Endothelial cell of umbilical vein (primary cell): ENCODE measurements around the gene RAPGEF6. TPM values are rescaled to one million over a fixed set of nuclear protein-coding genes. Genes with fewer than 3 reads are reported as not detected.

Experiments used
- BruUV-seq: library from RNA; stranded (reverse); fragments of 400-500 nt; replicated peaks from 2 replicates; lab custom pipeline; 2021; lab: Mats Ljungman, UMichigan
- CTCF ChIA-PET: fragments of 300-600, 350-600 bp; sonication (Branson Sonifier 250); formaldehyde crosslinking; loops from one replicate; lab custom pipeline; 2021; ENCODE audit warnings: antibody characterized with exemption, inconsistent platforms; lab: Charles Lee
- POLR2A ChIA-PET: fragments of 300-600, 350-600 bp; sonication (Branson Sonifier 250); formaldehyde crosslinking; loops from one replicate; lab custom pipeline; 2021; ENCODE audit warnings: antibody characterized with exemption, inconsistent platforms; lab: Charles Lee
- DNase-seq: peaks from one replicate; pipeline ENCODE4 v3.0.0-alpha.2; 2011; ENCODE audit warnings: low read depth, low spot score
- FAIRE-seq: peaks from 2 replicates; lab custom pipeline; 2011; peaks lifted over from hg19 to GRCh38; lab: Jason Lieb, UNC
- H2AFZ ChIP-seq: 2 replicates; pipeline ENCODE4 v1.6.0; 2012; ENCODE audit warnings: low read depth, low read length, control low read depth, inconsistent platforms
- H3K27ac ChIP-seq: 2 replicates; pipeline ENCODE4 v1.5.1; 2011; ENCODE audit warnings: low read depth, mild to moderate bottlenecking, control low read depth, low read length, moderate library complexity; ENCODE audit not compliant: insufficient read depth
- H3K27me3 ChIP-seq, 2 experiments: 2 replicates each; pipeline versions ENCODE4 v1.6.0 to v1.6.1; 2011; ENCODE audit warnings: low read length in 2 of 2, mixed read lengths in 1 of 2; ENCODE audit not compliant: control insufficient read depth in 2 of 2, insufficient read depth in 2 of 2
- H3K36me3 ChIP-seq, 2 experiments: 2 replicates in 1 of 2; 3 replicates in 1 of 2; pipeline ENCODE4 v1.5.1; 2011; ENCODE audit warnings: low read length in 2 of 2, mild to moderate bottlenecking in 1 of 2, moderate library complexity in 1 of 2; ENCODE audit not compliant: control insufficient read depth in 2 of 2, insufficient read depth in 2 of 2; ENCODE audit errors: extremely low read depth in 1 of 2
- H3K4me1 ChIP-seq: 3 replicates; pipeline ENCODE4 v1.5.1; 2011; ENCODE audit warnings: mild to moderate bottlenecking, low read length; ENCODE audit not compliant: control insufficient read depth, insufficient read depth; ENCODE audit errors: extremely low read depth
- H3K4me2 ChIP-seq: 2 replicates; pipeline ENCODE4 v1.6.1; 2011; ENCODE audit warnings: low read length, control low read depth, mixed read lengths; ENCODE audit not compliant: insufficient read depth
- H3K4me3 ChIP-seq, 3 experiments: fragments of 200-600 bp in 1 of 3; sonication (generic), shearing (Covaris generic) in 1 of 3; replicated peaks in 1 of 3; 2 replicates each; pipeline ENCODE4 v1.5.1; 2011 to 2016; ENCODE audit warnings: control low read depth in 3 of 3, low read length in 3 of 3, mild to moderate bottlenecking in 2 of 3, inconsistent platforms in 1 of 3, low read depth in 1 of 3, moderate library complexity in 1 of 3; ENCODE audit not compliant: insufficient read depth in 1 of 3
- H3K79me2 ChIP-seq: 2 replicates; pipeline ENCODE4 v1.6.0; 2012; ENCODE audit warnings: low read length, inconsistent platforms; ENCODE audit not compliant: control insufficient read depth, insufficient read depth
- H3K9ac ChIP-seq: replicated peaks from 2 replicates; pipeline ENCODE3; 2011; ENCODE audit warnings: low read length, control low read depth; ENCODE audit not compliant: insufficient read depth; ENCODE audit errors: extremely low read depth
- H3K9me1 ChIP-seq: replicated peaks from 3 replicates; pipeline ENCODE4 v1.6.0; 2011; ENCODE audit warnings: mild to moderate bottlenecking, low read length; ENCODE audit not compliant: control insufficient read depth, insufficient read depth; ENCODE audit errors: extremely low read depth
- H3K9me3 ChIP-seq: replicated peaks from 2 replicates; pipeline ENCODE4 v1.5.1; 2012; ENCODE audit warnings: low read length, inconsistent platforms; ENCODE audit not compliant: control insufficient read depth, insufficient read depth
- H4K20me1 ChIP-seq: replicated peaks from 2 replicates; pipeline ENCODE3; 2011; ENCODE audit warnings: mild to moderate bottlenecking, low read length; ENCODE audit not compliant: control insufficient read depth, insufficient read depth; ENCODE audit errors: extremely low read depth
- EZH2 ChIP-seq: IDR thresholded peaks from 2 replicates; pipeline ENCODE4 v1.6.1; 2012; ENCODE audit warnings: borderline replicate concordance, low read depth, mild to moderate bottlenecking, moderate library complexity, low read length, inconsistent platforms; ENCODE audit not compliant: severe bottlenecking
- FOS ChIP-seq: IDR thresholded peaks from 2 replicates; pipeline ENCODE4 v1.6.1; 2011; ENCODE audit warnings: mild to moderate bottlenecking, low read length, moderate library complexity, borderline replicate concordance; ENCODE audit not compliant: insufficient read depth
- GATA2 ChIP-seq: IDR thresholded peaks from 2 replicates; pipeline ENCODE4 v1.7.0; 2011; ENCODE audit warnings: low read depth, mild to moderate bottlenecking, moderate library complexity, mixed read lengths, low read length; ENCODE audit not compliant: insufficient read length, insufficient read depth
- MAX ChIP-seq: IDR thresholded peaks from 2 replicates; pipeline ENCODE4 v1.6.1; 2011; ENCODE audit not compliant: insufficient read depth, insufficient read length
- MYC ChIP-seq: IDR thresholded peaks from one replicate; pipeline ENCODE4 v1.6.1; 2011; ENCODE audit warnings: mild to moderate bottlenecking, low read depth, low read length
- POLR2A ChIP-seq: IDR thresholded peaks from 2 replicates; pipeline ENCODE4 v1.6.1; 2012; ENCODE audit warnings: low read depth, mild to moderate bottlenecking, control low read depth, low read length
- dilution Hi-C: fragments of 300-500 bp; cut with MboI; formaldehyde crosslinking; loops from one replicate; pipeline ENCODE4 v1.15.0; 2019; ENCODE audit warnings: low sequenced_read_pairs; ENCODE audit not compliant: extremely low pct_ligation_motif_present
- intact Hi-C: fragments of 100-400 bp; cut with micrococcal nuclease; formaldehyde crosslinking; loops from one replicate; pipeline ENCODE4 v1.10.0; 2022
- polyA plus RNA-seq, 4 experiments: library from polyadenylated mRNA; depleted of rRNA in 3 of 4; stranded (reverse) in 3 of 4; unstranded in 1 of 4; fragments of >200 nt; gene quantifications; 2 replicates each; pipeline versions ENCODE4 v1.2.1 to v1.2.3, GENCODE V29; 2011 to 2012; ENCODE audit warnings: missing spikeins in 1 of 4
- total RNA-seq: library from RNA; stranded (reverse); gene quantifications from 2 replicates; pipeline ENCODE4 v1.2.3, GENCODE V29; 2021

The RAPGEF6 gene
- total and polyA plus RNA-seq, 2 donors (not counting 3 experiments of a cell fraction or from before 2014, with no cell fraction given): 3.5 to 17.5 TPM

- ChIA-PET POLR2A (no interaction called here), CTCF (no interaction called here)
- H3K4me1 ChIP-seq: no peaks in the 10 kb centered on the region
- no peak overlapping the region for H3K4me2 ChIP-seq
- no peak overlapping the region for H3K4me3 ChIP-seq
- H3K36me3 ChIP-seq: no peaks in the 10 kb centered on the region
- no peak overlapping the region for H3K27ac ChIP-seq
- no peaks in the 10 kb centered on the region for H3K9me3 ChIP-seq
- H3K9ac ChIP-seq: no peak overlapping the region
- H3K9me1 ChIP-seq: no peaks in the 10 kb centered on the region
- DNase-seq (no peak), FAIRE-seq (no peak)
- intact Hi-C loops: no loop called here
- no peaks in the 10 kb centered on the region for H3K27me3 ChIP-seq
- H2AFZ ChIP-seq: no peak overlapping the region
- no peak for TF ChIP-seq POLR2A
- no TSS peak for BruUV-seq
- no peaks in the 10 kb centered on the region for H4K20me1 ChIP-seq
- dilution Hi-C loops: no loop called here
- H3K79me2 ChIP-seq: no peaks in the 10 kb centered on the region
Measured at GRCh38 chr5:131682826-131683225, 47.8 kb upstream of the RAPGEF6 start.

GRCh38 chr5:131682175-131682574, 47.1 kb upstream of the RAPGEF6 start:
- H4K20me1 ChIP-seq: no peaks in the 10 kb centered on the region
- H3K79me2 ChIP-seq: no peaks in the 10 kb centered on the region
- H3K4me2 ChIP-seq: no peak overlapping the region
- no peaks in the 10 kb centered on the region for H3K9me1 ChIP-seq
- H3K4me3 ChIP-seq: no peak overlapping the region
- DNase-seq: no peak
- H2AFZ ChIP-seq: no peak overlapping the region
- peaks cover under 1 to 4% of the 10 kb centered on the region in 2 experiments for H3K36me3 ChIP-seq
- H3K27ac ChIP-seq: no peak overlapping the region
- no peaks in the 10 kb centered on the region for H3K4me1 ChIP-seq
- BruUV-seq: no TSS peak
- TF ChIP-seq POLR2A (no peak), MYC (no peak), MAX (no peak), GATA2 (no peak), EZH2 (no peak), FOS (no peak)
- no peaks in the 10 kb centered on the region for H3K27me3 ChIP-seq
- ChIA-PET CTCF (no interaction called here), POLR2A (no interaction called here)
- dilution Hi-C loops: no loop called here
- FAIRE-seq: no peak
- no peaks in the 10 kb centered on the region for H3K9me3 ChIP-seq
- intact Hi-C loops: no loop called here
- H3K9ac ChIP-seq: no peak overlapping the region
